Measurements from ENCODE around the gene UPB1. TPM values are rescaled to one million over a fixed set of nuclear protein-coding genes. Genes with fewer than 3 reads are reported as not detected.
"Not testable (repeated sequence)": the region's sequence is repeated elsewhere in the genome, so short reads cannot be mapped to it uniquely, and the experiment has no call there.

Gene UPB1
- total RNA-seq, 2 donors from 2014 or later: 0.24 to 0.28 TPM

- no peak for DNase-seq (ENCODE audit: low spot score)
- intact Hi-C loops (cut with DNase I): no loop called here
Observed at GRCh38 chr22:24518228-24518627, 23.1 kb downstream of the UPB1 start.

DNA sequence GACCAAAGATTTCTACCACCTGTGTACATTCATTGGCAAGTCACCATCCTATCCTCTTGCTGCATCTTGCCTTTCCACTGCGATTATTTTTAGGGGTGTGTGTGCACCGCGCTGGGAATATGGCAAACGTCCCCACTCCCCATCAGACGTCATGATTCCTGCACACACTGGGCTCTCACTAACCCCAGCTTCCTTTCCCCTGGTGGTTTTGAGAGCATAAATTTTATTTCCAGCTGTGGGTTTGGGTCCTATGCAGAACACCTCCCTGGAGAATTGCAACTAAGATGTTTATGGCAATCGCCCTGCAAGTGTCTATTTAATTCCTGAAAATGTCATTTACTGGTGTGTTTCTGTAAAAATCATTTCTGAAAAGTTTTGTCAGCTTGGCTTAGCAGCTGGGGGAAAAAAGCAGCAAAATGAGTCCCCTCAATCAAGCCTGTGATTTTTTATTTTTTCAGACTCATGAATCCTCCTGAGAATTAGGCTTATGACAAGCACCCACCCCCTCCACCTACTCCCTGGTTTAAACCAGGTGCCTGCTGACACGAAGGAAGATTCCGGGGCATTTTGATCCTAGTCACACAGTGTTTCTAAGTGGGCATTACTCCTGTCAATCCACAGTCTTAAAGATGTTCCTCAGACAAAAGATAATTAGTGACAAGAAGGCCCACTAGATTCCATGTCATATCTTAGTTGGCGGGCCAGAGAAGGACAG is 23.8 kb downstream of the UPB1 start:
- DNase-seq (ENCODE audit: low spot score): no peak
- intact Hi-C loops (cut with DNase I): no loop called here

DNA sequence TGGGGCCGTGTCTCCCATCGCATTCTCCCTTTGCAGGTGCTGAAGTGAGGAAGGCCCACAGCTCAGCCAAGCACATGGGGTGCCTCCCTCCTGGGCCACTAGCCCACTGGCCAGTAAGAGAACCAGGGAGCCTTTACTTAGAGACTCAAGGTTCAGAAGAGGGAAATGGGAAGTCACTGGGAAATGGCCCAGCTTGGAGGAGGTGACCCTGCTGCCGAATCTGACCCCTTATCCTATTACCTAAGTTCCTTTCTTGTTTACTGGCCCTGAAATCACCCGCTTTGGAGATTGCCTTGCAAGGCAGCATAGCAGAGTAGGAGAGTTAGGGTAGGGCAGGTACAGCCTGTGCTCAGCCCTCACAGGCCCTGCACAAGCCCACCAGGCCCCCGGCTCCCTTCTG is 24.4 kb downstream of the UPB1 start:
- DNase-seq (ENCODE audit: low spot score): no peak
- intact Hi-C loops (cut with DNase I): no loop called here

- intact Hi-C loops (cut with DNase I): loop anchor here (5.0 to 10.0 kb wide), 2 partner anchors 100 to 197 kb away; no protein-coding TSS in a partner anchor
- no peak for DNase-seq (ENCODE audit: low spot score)
Observed at GRCh38 chr22:24521791-24522245, 26.7 kb downstream of the UPB1 start.

GRCh38 chr22:24523873-24524272 is 28.7 kb downstream of the UPB1 start:
- intact Hi-C loops (cut with DNase I): loop anchor here (5.0 to 10.0 kb wide), 2 partner anchors 102 to 199 kb away; no protein-coding TSS in a partner anchor
- DNase-seq (ENCODE audit: low spot score): no peak

DNA sequence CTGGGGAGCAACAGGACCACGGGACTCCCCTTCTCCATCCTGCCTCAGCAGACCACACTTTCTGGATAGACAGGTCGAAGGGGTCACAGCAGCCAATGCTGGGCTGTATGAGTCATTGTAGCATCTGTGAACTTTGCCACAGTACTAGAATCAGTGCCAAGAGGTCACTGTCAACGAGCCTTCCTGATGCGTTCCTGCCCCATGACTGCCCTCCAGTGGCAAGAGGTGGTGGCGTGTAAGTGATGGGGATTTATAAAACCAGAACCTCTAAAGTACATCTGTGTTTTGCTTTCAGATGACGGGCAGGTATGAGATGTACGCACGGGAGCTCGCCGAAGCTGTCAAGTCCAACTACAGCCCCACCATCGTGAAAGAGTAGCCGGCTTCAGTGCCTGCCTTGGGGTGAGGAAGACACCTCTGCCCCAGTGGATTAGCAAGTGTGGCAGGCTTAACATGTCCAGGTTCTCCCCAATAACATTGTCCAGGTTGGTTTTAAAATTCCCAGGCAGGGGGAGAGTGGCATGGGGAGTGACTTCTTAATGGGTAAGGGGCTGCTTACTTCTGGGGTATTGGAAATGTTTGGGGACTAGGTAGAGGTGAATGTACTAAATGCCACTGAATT is 30.4 kb downstream of the UPB1 start:
- DNase-seq (ENCODE audit: low spot score): peak; percentile 94
- intact Hi-C loops (cut with DNase I): loop anchor here in 1 of 2 donors (10.0 kb wide), 1 partner anchor 201 kb away; no protein-coding TSS in a partner anchor

- no peak for DNase-seq (ENCODE audit: low spot score)
- intact Hi-C loops (cut with DNase I): loop anchor here in 1 of 2 donors (10.0 kb wide), 1 partner anchor 201 kb away; no protein-coding TSS in a partner anchor
Observed at GRCh38 chr22:24526191-24526590, 31.1 kb downstream of the UPB1 start.

DNA sequence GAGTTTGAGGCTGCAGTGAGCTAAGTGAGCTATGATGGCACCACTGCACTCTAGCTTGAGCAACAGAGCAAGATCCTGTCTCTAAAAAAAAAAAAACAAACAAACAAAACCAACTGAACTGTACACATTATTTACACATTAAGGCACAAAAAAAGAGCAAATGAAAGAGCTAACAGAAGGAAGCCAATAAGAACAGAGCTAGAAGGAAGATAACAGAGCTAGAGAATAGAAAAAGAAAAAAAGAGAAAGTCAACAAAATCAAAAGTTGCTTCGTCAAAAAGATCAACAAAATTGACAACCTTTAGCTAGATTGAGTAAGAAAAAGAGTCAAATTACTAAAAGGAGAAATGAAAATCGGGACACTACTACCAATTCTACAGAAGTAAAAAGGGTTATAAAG is 34.8 kb downstream of the UPB1 start:
- intact Hi-C loops (cut with DNase I): loop anchor here in 1 of 2 donors (10.0 kb wide), 1 partner anchor 205 kb away; no protein-coding TSS in a partner anchor

DNA sequence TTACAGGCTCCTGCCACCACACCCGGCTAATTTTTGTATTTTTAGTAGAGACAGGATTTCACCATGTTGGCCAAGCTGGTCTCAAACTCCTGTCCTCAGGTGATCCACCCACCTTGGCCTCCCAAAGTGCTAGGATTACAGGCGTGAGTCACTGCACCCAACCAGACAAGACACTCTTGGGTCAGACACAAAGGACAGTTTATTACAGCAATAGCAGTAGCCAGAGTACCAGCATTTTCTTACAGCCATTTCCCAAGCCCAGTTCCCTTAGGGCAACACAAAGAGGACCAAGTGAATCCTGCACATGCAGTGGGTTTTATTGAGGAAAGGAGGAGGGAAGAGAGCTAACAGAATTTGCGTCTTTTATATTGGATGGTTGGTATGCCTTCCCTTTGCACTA is 35.8 kb downstream of the UPB1 start:
- DNase-seq (ENCODE audit: low spot score); intact Hi-C loops (cut with DNase I): not testable (repeated sequence)

More for the DNA sequence above, 34.8 kb downstream of the UPB1 start:
- DNase-seq (ENCODE audit: low spot score): no peak

GRCh38 chr22:24532075-24532474 is 36.9 kb downstream of the UPB1 start:
- intact Hi-C loops (cut with DNase I): no loop called here
- DNase-seq (ENCODE audit: low spot score): no peak

GRCh38 chr22:24535348-24535747 is 40.2 kb downstream of the UPB1 start:
- no peak for DNase-seq (ENCODE audit: low spot score)
- intact Hi-C loops (cut with DNase I): no loop called here

DNA sequence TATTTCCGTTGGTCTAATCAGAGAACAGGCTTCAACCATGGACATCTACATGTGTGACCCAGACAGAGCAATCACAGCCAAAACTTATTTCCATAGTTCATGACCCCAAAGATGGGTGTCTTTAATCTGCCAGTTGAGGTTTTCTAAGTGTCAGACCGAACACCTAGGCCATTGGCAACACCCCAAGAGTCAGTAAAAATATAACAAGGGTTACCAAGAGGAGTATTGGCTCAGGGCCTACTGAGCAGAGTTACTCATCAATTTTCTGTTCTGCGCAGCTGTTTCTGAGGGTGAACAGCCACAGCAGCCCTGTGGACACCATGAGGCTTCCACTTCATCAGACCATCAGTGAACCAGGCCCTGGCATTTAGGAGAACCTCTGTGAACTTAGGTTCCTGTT is 41.0 kb downstream of the UPB1 start:
- DNase-seq (ENCODE audit: low spot score): no peak
- intact Hi-C loops (cut with DNase I): no loop called here

GRCh38 chr22:24540470-24540869 is 45.3 kb downstream of the UPB1 start:
- no peak for DNase-seq (ENCODE audit: low spot score)
- intact Hi-C loops (cut with DNase I): no loop called here

- DNase-seq (ENCODE audit: low spot score): no peak
- intact Hi-C loops (cut with DNase I): no loop called here
Observed at GRCh38 chr22:24541681-24542515, 46.8 kb downstream of the UPB1 start.

- intact Hi-C loops (cut with DNase I): no loop called here
- DNase-seq (ENCODE audit: low spot score): no peak
Observed at GRCh38 chr22:24542641-24543040, 47.5 kb downstream of the UPB1 start.

- intact Hi-C loops (cut with DNase I): no loop called here
- no peak for DNase-seq (ENCODE audit: low spot score)
Observed at GRCh38 chr22:24543185-24543601, 48.1 kb downstream of the UPB1 start.

DNA sequence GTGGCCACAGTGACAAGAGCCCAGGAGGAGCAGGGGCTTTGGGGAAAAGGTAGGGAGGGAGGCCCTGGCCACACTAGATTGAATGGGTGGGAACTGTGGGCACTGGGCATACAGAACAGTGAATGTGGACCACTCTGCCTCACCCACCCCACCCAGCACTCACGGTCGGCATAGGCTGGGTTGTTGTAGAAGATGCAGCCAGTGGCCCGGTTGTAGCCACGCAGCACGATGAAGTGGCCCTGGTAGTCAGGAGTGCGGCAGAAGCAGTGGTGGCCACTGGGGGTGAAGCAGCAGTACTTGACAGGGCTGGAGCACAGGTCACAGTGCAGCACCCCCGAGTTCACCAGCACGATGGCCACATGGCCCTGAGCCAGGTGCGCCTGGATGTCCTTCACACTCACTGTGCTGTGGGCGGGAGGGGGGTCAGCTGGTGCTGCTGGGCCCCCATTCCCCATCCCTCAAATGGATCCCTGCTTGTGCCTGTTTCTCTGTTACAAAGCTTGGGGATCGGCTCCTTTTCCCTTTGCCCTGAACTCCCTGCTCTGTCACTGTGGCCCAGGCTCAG is 48.6 kb downstream of the UPB1 start:
- no peak for DNase-seq (ENCODE audit: low spot score)
- intact Hi-C loops (cut with DNase I): loop anchor here in 1 of 2 donors (1.0 kb wide), 1 partner anchor 34 kb away; no protein-coding TSS in a partner anchor

DNA sequence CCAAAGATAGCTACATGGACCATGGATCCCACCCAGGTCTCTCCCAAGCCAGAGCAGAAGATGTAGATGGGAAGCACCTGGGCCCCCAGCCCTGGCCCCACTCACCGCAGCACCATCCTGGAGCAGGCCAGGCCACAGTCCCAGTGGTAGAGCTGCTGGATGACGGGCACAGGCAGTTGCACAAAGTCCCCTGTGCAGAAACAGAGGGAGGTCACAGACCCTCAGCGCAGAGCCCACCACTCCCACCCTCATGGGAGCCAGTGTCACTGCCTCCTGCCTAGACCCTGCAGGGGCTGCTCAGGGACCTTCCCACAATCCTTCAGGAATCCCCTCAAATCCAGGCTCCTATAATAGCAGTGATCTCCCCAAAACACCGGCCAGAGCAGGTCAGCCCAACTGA is 53.7 kb downstream of the UPB1 start:
- DNase-seq (ENCODE audit: low spot score): no peak
- intact Hi-C loops (cut with DNase I): no loop called here

All from posterior vena cava (tissue), 2 donors.